GM13976 (cell line): ENCODE results near the gene ADAMTS20.

ENCODE experiments used
- DNase-seq: peaks from one replicate; pipeline ENCODE4 v3.0.0; 2012; ENCODE audit warnings: low spot score
- CTCF ChIP-seq: IDR thresholded peaks from 2 replicates; pipeline ENCODE4 v1.5.1; 2012; ENCODE audit warnings: borderline replicate concordance, mild to moderate bottlenecking; ENCODE audit not compliant: insufficient read depth; ENCODE audit errors: extremely low read depth, missing control alignments, control extremely low read depth
- in situ Hi-C: fragments of 300-500 bp; cut with MboI; formaldehyde crosslinking; loops from one replicate; pipeline ENCODE4 v1.12.0; 2022; ENCODE audit warnings: low sequenced_read_pairs, mixed read lengths, inconsistent platforms; ENCODE audit not compliant: unreplicated experiment

The ADAMTS20 gene

GRCh38 chr12:43493261-43493797, 58.7 kb downstream of the ADAMTS20 start:
- no peak for TF ChIP-seq CTCF
- in situ Hi-C loops, result no loop called here
- DNase-seq, result no peak

- in situ Hi-C loops, result no loop called here
- no peak for TF ChIP-seq CTCF
- no peak for DNase-seq
Observed at GRCh38 chr12:43482311-43483085, 69.5 kb downstream of the ADAMTS20 start.

GRCh38 chr12:43480591-43480990, 71.4 kb downstream of the ADAMTS20 start:
- in situ Hi-C loops, result no loop called here
- TF ChIP-seq CTCF, result no peak
- DNase-seq, result no peak

- in situ Hi-C loops, result no loop called here
- no peak for DNase-seq
- TF ChIP-seq CTCF, result no peak
Observed at GRCh38 chr12:43462741-43463140, 89.3 kb downstream of the ADAMTS20 start.

- no peak for TF ChIP-seq CTCF
- in situ Hi-C loops, result no loop called here
- DNase-seq, result no peak
Observed at GRCh38 chr12:43462080-43462479, 89.9 kb downstream of the ADAMTS20 start.

GRCh38 chr12:43459285-43459684, 92.7 kb downstream of the ADAMTS20 start:
- in situ Hi-C loops, result no loop called here
- no peak for TF ChIP-seq CTCF
- no peak for DNase-seq
